ENCODE measurements around the gene TOM1.

The TOM1 gene

GRCh38 chr22:35307892-35308291 lies 8.2 kb downstream of the TOM1 start:
- no peak for DNase-seq

- DNase-seq = no peak
Measured at GRCh38 chr22:35308480-35309021, 8.9 kb downstream of the TOM1 start.

- DNase-seq = no peak
Measured at GRCh38 chr22:35310556-35311550, 11.2 kb downstream of the TOM1 start.

GRCh38 chr22:35311551-35311999 lies 11.9 kb downstream of the TOM1 start:
- no peak for DNase-seq

GRCh38 chr22:35312198-35313059 lies 12.7 kb downstream of the TOM1 start:
- no peak for DNase-seq

GRCh38 chr22:35313311-35314121 lies 13.8 kb downstream of the TOM1 start:
- no peak for DNase-seq

GRCh38 chr22:35314161-35314942 lies 14.7 kb downstream of the TOM1 start:
- no peak for DNase-seq

GRCh38 chr22:35315141-35315854 lies 15.6 kb downstream of the TOM1 start:
- no peak for DNase-seq

GRCh38 chr22:35315855-35316745 lies 16.4 kb downstream of the TOM1 start:
- DNase-seq = no peak

- no peak for DNase-seq
Measured at GRCh38 chr22:35316751-35317150, 17.1 kb downstream of the TOM1 start.

GRCh38 chr22:35317680-35318290 lies 18.1 kb downstream of the TOM1 start:
- DNase-seq = no peak

- no peak for DNase-seq
Measured at GRCh38 chr22:35318346-35319215, 18.9 kb downstream of the TOM1 start.

- no peak for DNase-seq
Measured at GRCh38 chr22:35319244-35319985, 19.7 kb downstream of the TOM1 start.

GRCh38 chr22:35322126-35322525 lies 22.4 kb downstream of the TOM1 start:
- DNase-seq = no peak

GRCh38 chr22:35322893-35323292 lies 23.2 kb downstream of the TOM1 start:
- DNase-seq = no peak

- DNase-seq = no peak
Measured at GRCh38 chr22:35323305-35323704, 23.6 kb downstream of the TOM1 start.

GRCh38 chr22:35324067-35324466 lies 24.4 kb downstream of the TOM1 start:
- DNase-seq = no peak

GRCh38 chr22:35324762-35325161 lies 25.1 kb downstream of the TOM1 start:
- no peak for DNase-seq

Measured in NCI-H2107 (cell line).